ENCODE data around the gene FHIP1A. TPM values are rescaled to one million over a fixed set of nuclear protein-coding genes. Genes with fewer than 3 reads are reported as not detected.

FHIP1A gene
- total and polyA plus RNA-seq, 2 of the 13 experiments (the other 11 are each of a cell fraction or from before 2014, with no cell fraction given): 4.1 to 6.2 TPM

DNA sequence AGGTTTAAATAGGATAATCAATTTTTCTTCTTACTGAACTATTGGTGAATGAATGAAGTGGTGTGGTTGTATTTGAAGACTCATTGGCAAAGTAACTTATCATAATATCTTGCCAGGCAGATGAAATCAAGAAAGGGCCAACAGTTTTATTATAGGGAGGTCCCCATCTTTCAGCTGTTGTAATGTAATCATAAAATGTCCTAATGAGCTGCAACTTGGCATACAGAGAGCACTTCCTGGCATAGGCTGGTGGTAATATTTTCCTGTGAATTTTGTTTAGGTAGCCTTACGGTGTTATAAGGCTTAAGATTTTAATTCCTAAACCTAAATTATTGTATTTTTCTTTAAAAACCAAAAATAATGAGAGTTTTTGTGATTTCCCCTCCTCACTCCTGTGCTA, 17.5 kb downstream of the FHIP1A start (continued):
- TF ChIP-seq, protein P1, sequence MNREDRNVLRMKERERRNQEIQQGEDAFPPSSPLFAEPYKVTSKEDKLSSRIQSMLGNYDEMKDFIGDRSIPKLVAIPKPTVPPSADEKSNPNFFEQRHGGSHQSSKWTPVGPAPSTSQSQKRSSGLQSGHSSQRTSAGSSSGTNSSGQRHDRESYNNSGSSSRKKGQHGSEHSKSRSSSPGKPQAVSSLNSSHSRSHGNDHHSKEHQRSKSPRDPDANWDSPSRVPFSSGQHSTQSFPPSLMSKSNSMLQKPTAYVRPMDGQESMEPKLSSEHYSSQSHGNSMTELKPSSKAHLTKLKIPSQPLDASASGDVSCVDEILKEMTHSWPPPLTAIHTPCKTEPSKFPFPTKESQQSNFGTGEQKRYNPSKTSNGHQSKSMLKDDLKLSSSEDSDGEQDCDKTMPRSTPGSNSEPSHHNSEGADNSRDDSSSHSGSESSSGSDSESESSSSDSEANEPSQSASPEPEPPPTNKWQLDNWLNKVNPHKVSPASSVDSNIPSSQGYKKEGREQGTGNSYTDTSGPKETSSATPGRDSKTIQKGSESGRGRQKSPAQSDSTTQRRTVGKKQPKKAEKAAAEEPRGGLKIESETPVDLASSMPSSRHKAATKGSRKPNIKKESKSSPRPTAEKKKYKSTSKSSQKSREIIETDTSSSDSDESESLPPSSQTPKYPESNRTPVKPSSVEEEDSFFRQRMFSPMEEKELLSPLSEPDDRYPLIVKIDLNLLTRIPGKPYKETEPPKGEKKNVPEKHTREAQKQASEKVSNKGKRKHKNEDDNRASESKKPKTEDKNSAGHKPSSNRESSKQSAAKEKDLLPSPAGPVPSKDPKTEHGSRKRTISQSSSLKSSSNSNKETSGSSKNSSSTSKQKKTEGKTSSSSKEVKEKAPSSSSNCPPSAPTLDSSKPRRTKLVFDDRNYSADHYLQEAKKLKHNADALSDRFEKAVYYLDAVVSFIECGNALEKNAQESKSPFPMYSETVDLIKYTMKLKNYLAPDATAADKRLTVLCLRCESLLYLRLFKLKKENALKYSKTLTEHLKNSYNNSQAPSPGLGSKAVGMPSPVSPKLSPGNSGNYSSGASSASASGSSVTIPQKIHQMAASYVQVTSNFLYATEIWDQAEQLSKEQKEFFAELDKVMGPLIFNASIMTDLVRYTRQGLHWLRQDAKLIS (CRISPR knock-in tag; IDR thresholded peaks at IDR 0.05): no peak
- TF ChIP-seq, protein P2, sequence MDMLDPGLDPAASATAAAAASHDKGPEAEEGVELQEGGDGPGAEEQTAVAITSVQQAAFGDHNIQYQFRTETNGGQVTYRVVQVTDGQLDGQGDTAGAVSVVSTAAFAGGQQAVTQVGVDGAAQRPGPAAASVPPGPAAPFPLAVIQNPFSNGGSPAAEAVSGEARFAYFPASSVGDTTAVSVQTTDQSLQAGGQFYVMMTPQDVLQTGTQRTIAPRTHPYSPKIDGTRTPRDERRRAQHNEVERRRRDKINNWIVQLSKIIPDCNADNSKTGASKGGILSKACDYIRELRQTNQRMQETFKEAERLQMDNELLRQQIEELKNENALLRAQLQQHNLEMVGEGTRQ (IDR thresholded peaks at IDR 0.05; ENCODE audit: low read depth, low read length): no peak
- TF ChIP-seq, protein P2 (CRISPR knock-in tag; IDR thresholded peaks at IDR 0.05; ENCODE audit: borderline replicate concordance): no peak
- TF ChIP-seq ZNF431 (CRISPR knock-in tag; IDR thresholded peaks at IDR 0.05; ENCODE audit: borderline replicate concordance, low read depth) (no peak), MBNL3 (CRISPR knock-in tag; conservative IDR thresholded peaks at IDR 0.05) (no peak)

DNA sequence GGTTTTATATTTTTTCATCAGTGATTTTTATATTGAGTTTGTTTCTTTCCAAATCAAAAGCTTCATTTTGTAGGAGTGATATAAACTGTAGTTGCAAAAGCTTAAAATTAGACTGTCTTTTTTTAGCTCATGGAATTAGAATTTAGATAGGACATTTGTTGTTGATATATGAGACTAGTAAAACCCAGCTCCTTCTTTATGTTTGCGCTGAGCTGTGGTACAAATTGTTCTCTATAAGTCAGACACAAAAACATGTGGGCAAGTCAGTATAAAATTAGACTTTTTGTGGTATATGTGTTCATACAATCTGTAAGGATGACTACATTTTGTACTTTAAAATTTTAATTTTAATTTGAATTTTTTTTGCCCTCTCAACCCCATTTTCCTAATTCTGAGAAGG, 18.3 kb downstream of the FHIP1A start:
- H3K9ac ChIP-seq (ENCODE audit: insufficient read depth, low read depth, low read length): no peak overlapping the region
- H3K4me3 ChIP-seq (replicated peaks in 1 of 3; ENCODE audit: insufficient read depth in 1 of 3, low read depth in 2 of 3, low read length in 3 of 3): no peak overlapping the region
- DNase-seq (ENCODE audit: low spot score) (no peak), FAIRE-seq (no peak), ATAC-seq (no peak)
- no peaks in the 10 kb centered on the region for H4K20me1 ChIP-seq (ENCODE audit: insufficient read depth, low read length)
- H3K9me3 ChIP-seq (ENCODE audit: low read length): no peaks in the 10 kb centered on the region
- ChIA-PET CTCF (ENCODE audit: low intra/inter-chr PET ratio, low total read pairs) (no interaction called here), POLR2A (no interaction called here)
- no peaks in the 10 kb centered on the region for H3K36me3 ChIP-seq (replicated peaks in 1 of 2; ENCODE audit: control insufficient read depth in 1 of 2, insufficient read depth in 2 of 2, low read length in 2 of 2)
- no peaks in the 10 kb centered on the region for H3K27me3 ChIP-seq (ENCODE audit: control insufficient read depth in 1 of 2, insufficient read depth in 2 of 2, low read length in 2 of 2)
- no peaks in the 10 kb centered on the region for H3K4me1 ChIP-seq (ENCODE audit: insufficient read depth, low read length)
- in situ Hi-C loops (cut with HindIII; ENCODE audit: extremely low pct_ligation_motif_present, low pct_unique_long_range_greater_than_20kb) (no loop called here), intact Hi-C loops (cut with micrococcal nuclease; ENCODE audit: unreplicated experiment) (no loop called here)
- WGBS (ENCODE audit: low lambda C conversion rate): 100% methylated on average over 1 of the region's 1 CpG
- no peak overlapping the region for H3K4me2 ChIP-seq (ENCODE audit: low read depth, low read length)
- H2AFZ ChIP-seq (ENCODE audit: low read length): no peak overlapping the region
- TF ChIP-seq CHCHD3 (CRISPR knock-in tag; IDR thresholded peaks at IDR 0.05): no peak
- TF ChIP-seq TOPORS (CRISPR knock-in tag; IDR thresholded peaks at IDR 0.05): no peak
- no peak for TF ChIP-seq PATZ1 (CRISPR knock-in tag; IDR thresholded peaks at IDR 0.05)
- TF ChIP-seq NR2F2 (IDR thresholded peaks at IDR 0.05; ENCODE audit: borderline replicate concordance, low read depth): no peak
- TF ChIP-seq SCMH1 (CRISPR knock-in tag; IDR thresholded peaks at IDR 0.05; ENCODE audit: borderline replicate concordance): no peak
- no peak for TF ChIP-seq ZBTB10 (CRISPR knock-in tag; IDR thresholded peaks at IDR 0.05; ENCODE audit: borderline replicate concordance)
- H3K79me2 ChIP-seq (ENCODE audit: insufficient read depth, low read length): no peaks in the 10 kb centered on the region
- no peak overlapping the region for H3K27ac ChIP-seq (ENCODE audit: extremely low read length, insufficient read depth, low read length)
- BruUV-seq (replicated peaks): no TSS peak

Data from HepG2 (cell line).